Activated T-helper 1 cell treated with anti-CD3 and anti-CD28 coated beads, Interleukin-12 subunit alpha, Interleukin-12 subunit beta, Interleukin-2, Interleukin-4 antibody, amounts not matched to agents 30 ng/mL and 10 ng/mL and 1 ng/mL, durations not matched to agents 14 hours and 24 hours and 36 hours (primary cell): ENCODE results near the gene ULK4. TPM values are rescaled to one million over a fixed set of nuclear protein-coding genes. Genes with fewer than 3 reads are reported as not detected.
"Not testable (repeated sequence)": the region's sequence is repeated elsewhere in the genome, so short reads cannot be mapped to it uniquely, and the experiment has no call there.

Experiments used
- DNase-seq: peaks from one replicate; pipeline ENCODE4 v3.0.0; 2021; ENCODE audit warnings: low spot score
- H3K27ac Mint-ChIP-seq: one replicate; pipeline ENCODE4 v1.8.0; 2021; ENCODE audit warnings: mild to moderate bottlenecking, mixed read lengths
- H3K27me3 Mint-ChIP-seq: one replicate; pipeline ENCODE4 v1.8.0; 2022; ENCODE audit warnings: mild to moderate bottlenecking, moderate library complexity, mixed read lengths; ENCODE audit not compliant: insufficient read depth
- H3K36me3 Mint-ChIP-seq: one replicate; pipeline ENCODE4 v1.8.0; 2021; ENCODE audit warnings: low read depth, mixed read lengths
- H3K4me1 Mint-ChIP-seq: one replicate; pipeline ENCODE4 v1.8.0; 2021; ENCODE audit warnings: low read depth, mixed read lengths
- H3K4me3 Mint-ChIP-seq: one replicate; pipeline ENCODE4 v1.8.0; 2021; ENCODE audit warnings: mild to moderate bottlenecking, moderate library complexity, mixed read lengths
- H3K9me3 Mint-ChIP-seq: one replicate; pipeline ENCODE4 v1.8.0; 2021; ENCODE audit warnings: mixed read lengths
- intact Hi-C: fragments of 100-400 bp; cut with micrococcal nuclease; formaldehyde crosslinking; loops from one replicate; pipeline ENCODE4 v1.15.1; 2024
- total RNA-seq: library from RNA; stranded (reverse); gene quantifications from 2 replicates; pipeline ENCODE4 v1.2.3, GENCODE V29; 2022

Gene ULK4
- total RNA-seq, 1 donor from 2014 or later: 7.3 TPM

DNA sequence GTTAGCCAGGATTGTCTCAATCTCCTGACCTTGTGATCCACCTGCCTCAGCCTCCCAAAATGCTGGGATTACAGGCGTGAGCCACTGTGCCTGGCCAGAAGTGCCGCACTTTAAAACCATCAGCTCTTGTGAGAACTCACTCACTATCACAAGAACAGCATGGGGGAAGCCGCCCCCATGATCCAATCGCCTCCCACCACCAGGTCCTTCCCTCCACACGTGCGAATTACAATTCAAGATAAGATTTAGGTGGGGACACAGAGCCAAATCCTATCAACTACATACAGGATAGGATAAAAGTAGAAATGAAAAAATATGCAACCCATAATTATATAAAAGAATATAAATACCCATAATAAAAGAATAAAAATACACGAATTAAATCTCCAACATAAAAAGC, 199.0 kb downstream of the ULK4 start:
- intact Hi-C loops, H3K4me1 Mint-ChIP-seq, H3K4me3 Mint-ChIP-seq, H3K27me3 Mint-ChIP-seq, DNase-seq, H3K9me3 Mint-ChIP-seq, H3K27ac Mint-ChIP-seq, H3K36me3 Mint-ChIP-seq: not testable (repeated sequence)

DNA sequence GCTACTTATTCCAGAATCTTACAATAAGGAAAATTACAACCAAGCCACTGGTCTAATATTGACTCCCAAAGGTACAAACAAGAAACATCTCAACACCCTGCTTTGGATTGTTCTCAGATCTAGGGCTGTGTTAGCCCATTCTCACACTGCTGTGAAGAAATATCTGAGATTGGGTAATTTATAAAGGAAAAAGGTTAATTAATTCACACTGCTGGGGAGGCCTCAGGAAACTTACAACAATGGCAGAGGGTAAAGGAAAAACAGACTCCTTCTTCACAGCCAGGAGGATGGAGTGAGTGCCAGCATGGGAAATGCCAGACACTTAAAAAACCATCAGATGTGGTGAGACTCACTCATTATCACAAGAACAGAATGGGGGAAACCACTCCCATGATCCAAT, 208.3 kb downstream of the ULK4 start:
- intact Hi-C loops: no loop called here
- no peaks in the 10 kb centered on the region for H3K36me3 Mint-ChIP-seq
- H3K27ac Mint-ChIP-seq: no peak overlapping the region
- no peak overlapping the region for H3K4me3 Mint-ChIP-seq
- no peaks in the 10 kb centered on the region for H3K9me3 Mint-ChIP-seq
- no peaks in the 10 kb centered on the region for H3K27me3 Mint-ChIP-seq
- peaks cover 8% of the 10 kb centered on the region for H3K4me1 Mint-ChIP-seq
- no peak for DNase-seq

DNA sequence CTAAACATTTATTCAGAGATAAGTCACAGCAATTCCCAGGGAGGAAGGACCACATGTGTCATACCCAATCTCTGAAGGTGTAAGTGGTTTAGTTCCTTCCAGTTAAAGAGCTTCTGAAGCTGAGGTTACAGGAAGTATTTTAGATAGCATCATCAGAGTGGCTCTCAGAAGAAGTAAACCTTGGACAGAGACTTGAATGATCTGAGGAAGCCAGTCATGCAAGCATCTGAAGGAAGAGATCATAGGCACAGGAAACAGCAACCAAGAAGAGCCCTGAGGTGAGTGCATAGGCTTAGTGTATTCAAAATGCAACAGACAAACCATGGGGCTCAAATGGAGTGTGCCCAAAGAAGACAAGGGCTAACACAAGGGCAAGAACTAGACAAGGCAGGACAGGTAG, 210.3 kb downstream of the ULK4 start:
- H3K9me3 Mint-ChIP-seq: no peaks in the 10 kb centered on the region
- H3K27me3 Mint-ChIP-seq: no peaks in the 10 kb centered on the region
- no peak overlapping the region for H3K4me3 Mint-ChIP-seq
- DNase-seq: no peak
- intact Hi-C loops: no loop called here
- no peak overlapping the region for H3K27ac Mint-ChIP-seq
- H3K36me3 Mint-ChIP-seq: no peaks in the 10 kb centered on the region
- H3K4me1 Mint-ChIP-seq: peaks cover 8% of the 10 kb centered on the region

DNA sequence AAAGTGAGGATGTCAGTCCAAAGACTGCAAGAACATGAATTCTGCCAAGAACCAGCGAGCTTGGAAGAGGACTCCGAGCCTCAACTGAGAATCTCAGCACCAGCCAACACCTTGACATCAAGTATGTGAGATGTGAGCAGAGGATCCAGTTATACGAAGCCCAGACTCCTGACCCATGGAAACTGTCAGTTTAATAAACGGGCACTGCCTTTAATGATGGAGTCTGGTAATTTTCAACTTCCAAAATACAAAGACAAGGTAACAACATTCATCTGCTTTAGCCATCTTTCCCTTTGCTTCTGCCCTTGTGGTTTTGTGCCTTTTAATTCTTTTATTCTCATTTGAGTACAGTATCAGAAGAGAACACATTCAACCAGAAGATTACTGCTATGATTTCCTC, 211.9 kb downstream of the ULK4 start:
- Mint-ChIP-seq H3K9me3 (no peaks in the 10 kb centered on the region), H3K27me3 (no peaks in the 10 kb centered on the region), H3K4me3 (no peak overlapping the region), H3K36me3 (no peaks in the 10 kb centered on the region), H3K4me1 (peaks cover 8% of the 10 kb centered on the region), H3K27ac (no peak overlapping the region)
- intact Hi-C loops: no loop called here
- no peak for DNase-seq

DNA sequence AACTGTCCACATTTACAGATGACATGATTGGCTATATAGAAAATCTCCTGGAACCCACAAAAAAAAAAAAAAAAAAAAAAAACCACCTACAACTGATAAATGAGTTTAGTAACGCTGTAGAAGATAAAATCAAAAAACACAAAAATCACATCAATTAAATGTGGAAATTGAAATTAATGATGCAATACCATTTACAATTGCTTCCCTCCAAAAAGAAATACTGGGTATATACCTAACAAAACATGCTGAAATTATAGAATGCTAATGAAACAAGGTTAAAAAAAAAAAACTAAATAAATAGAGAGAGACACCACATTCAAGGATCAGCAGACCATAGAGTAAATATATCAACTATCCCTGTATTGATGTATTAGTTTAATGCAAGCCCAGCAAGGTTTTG, 215.7 kb downstream of the ULK4 start:
- Mint-ChIP-seq H3K27ac (no peak overlapping the region), H3K36me3 (no peaks in the 10 kb centered on the region), H3K4me3 (no peak overlapping the region), H3K27me3 (no peaks in the 10 kb centered on the region), H3K4me1 (peaks cover under 1% of the 10 kb centered on the region), H3K9me3 (no peaks in the 10 kb centered on the region)
- DNase-seq: no peak
- intact Hi-C loops: no loop called here

DNA sequence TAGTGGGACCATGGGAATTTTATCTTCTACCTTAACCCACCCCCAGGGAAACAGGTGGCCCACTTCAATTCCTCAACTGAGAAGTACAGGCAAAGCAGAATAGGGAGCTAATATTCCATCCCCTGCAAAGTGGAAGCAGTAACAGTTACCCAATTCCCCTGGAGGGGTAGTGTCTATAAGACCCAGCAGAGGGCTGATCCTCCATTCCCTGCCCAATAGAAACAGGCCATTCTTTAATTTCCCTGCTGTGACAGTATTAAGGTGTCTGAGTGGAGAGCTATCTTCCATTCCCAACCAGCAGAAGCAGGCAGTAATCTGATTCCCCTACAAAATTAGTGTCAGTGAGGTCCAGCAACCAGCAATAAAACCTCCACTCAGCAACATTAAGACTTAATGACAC, 219.8 kb downstream of the ULK4 start:
- no peak overlapping the region for H3K27ac Mint-ChIP-seq
- no peak overlapping the region for H3K4me3 Mint-ChIP-seq
- no peaks in the 10 kb centered on the region for H3K4me1 Mint-ChIP-seq
- DNase-seq: no peak
- no peaks in the 10 kb centered on the region for H3K27me3 Mint-ChIP-seq
- no peaks in the 10 kb centered on the region for H3K36me3 Mint-ChIP-seq
- intact Hi-C loops: no loop called here
- H3K9me3 Mint-ChIP-seq: peaks cover 9% of the 10 kb centered on the region

DNA sequence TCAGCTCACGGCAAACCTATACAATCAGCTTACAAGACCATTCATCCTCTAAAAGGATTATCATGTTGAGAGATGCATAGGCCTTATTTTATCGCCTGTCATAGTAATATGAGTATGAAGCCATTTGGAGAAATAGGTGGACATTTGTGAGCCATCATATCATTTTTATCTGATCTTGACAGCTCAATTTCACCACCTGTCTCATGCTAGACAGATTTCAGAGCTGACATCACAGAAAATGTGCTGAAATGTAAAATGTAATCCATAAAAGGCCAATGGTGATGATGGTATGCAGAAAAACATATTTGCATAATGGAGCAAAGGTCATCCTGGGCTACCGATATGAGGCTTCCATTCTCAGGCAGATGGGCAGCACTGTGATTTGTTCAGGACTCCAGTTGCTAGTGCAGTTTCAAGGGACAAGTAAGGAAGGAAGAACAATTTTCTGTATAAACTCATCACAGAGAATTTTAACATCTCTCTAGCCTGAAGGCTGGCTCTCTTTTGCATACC, 221.5 kb downstream of the ULK4 start:
- Mint-ChIP-seq H3K4me3 (no peak overlapping the region), H3K27ac (no peak overlapping the region), H3K36me3 (no peaks in the 10 kb centered on the region), H3K4me1 (no peaks in the 10 kb centered on the region), H3K9me3 (peaks cover 9% of the 10 kb centered on the region), H3K27me3 (no peaks in the 10 kb centered on the region)
- no peak for DNase-seq
- intact Hi-C loops: no loop called here

DNA sequence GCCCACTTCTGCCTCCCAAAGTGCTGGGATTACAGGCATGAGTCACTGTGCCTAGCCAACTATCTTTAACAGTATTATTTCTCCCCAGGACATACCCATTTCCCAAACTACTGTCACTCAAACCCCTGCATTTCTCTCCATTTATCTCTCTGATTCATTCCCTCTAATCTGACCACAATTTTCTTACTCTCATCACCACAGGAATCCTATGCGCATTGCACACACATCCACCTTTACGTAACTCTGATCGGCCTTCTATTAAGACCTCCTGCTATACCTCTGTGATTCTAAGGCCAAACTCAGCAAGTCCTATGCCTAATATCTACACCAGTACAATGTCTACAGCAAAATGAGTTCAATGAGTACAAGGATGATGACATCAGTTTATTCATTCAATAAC, 235.0 kb downstream of the ULK4 start:
- Mint-ChIP-seq H3K4me3 (no peak overlapping the region), H3K9me3 (peaks cover 10% of the 10 kb centered on the region), H3K27ac (no peak overlapping the region), H3K36me3 (no peaks in the 10 kb centered on the region), H3K4me1 (no peaks in the 10 kb centered on the region), H3K27me3 (peaks cover 2% of the 10 kb centered on the region)
- no peak for DNase-seq
- intact Hi-C loops: no loop called here

DNA sequence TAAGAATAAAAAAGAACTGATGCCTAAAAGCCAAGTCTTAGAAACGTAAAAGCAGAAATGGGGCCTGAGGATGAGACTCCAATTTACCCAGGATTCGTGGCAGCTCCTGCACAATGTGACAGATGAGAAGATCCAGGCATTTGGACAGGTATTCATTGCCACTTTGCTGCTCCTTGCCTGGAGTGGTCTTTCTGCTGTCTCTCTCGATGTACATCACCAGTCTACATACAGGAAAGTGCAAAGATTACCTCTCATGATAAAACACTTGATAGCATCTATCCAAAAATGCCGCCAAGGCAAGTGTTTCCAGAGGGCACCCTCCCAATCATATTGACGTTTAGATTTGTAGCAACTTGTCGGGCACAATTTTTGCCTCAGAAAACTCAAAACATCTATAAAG, 244.3 kb downstream of the ULK4 start:
- Mint-ChIP-seq H3K27ac (no peak overlapping the region), H3K4me1 (no peaks in the 10 kb centered on the region), H3K4me3 (no peak overlapping the region), H3K9me3 (no peaks in the 10 kb centered on the region), H3K36me3 (no peaks in the 10 kb centered on the region), H3K27me3 (no peaks in the 10 kb centered on the region)
- intact Hi-C loops: no loop called here
- no peak for DNase-seq

DNA sequence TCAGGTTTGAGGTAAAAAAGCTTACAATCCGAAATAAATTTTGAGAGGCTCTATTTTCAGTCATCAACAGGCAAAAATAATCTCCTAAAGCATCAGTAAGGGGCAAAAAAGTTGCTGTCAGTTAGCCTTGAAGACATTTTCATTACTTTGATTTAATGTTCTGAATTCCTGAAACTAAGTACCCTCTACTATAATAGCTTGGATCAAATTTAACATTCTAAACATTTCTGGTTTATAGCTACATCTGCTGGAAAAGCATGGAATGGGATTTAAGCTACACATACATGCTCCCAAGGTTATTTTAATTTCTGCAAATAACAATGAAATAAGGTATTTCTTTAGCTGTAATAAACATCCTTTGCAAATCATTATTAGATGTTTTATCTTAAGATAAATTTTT, 245.4 kb downstream of the ULK4 start:
- H3K36me3 Mint-ChIP-seq: no peaks in the 10 kb centered on the region
- no peak for DNase-seq
- intact Hi-C loops: no loop called here
- H3K27me3 Mint-ChIP-seq: no peaks in the 10 kb centered on the region
- H3K9me3 Mint-ChIP-seq: no peaks in the 10 kb centered on the region
- no peak overlapping the region for H3K4me3 Mint-ChIP-seq
- no peaks in the 10 kb centered on the region for H3K4me1 Mint-ChIP-seq
- H3K27ac Mint-ChIP-seq: no peak overlapping the region

DNA sequence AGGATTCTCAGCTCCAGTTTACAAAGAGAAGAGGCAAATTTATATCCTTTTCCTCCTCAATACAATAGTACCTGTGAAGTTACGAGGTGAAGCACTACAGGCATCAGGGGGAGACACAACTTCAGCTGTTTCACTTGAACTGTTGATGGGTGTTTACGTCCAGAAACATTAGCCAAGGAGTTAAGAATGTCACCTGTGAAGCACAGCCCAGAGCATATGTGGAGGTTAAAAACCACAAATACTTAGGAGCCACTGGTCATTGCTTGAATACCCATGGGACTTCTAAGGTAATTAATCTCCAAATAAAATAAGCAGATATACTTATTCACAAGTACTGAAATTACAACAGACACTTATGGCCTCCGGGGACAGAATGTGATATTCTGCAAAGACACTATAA, 246.5 kb downstream of the ULK4 start:
- no peaks in the 10 kb centered on the region for H3K9me3 Mint-ChIP-seq
- no peaks in the 10 kb centered on the region for H3K27me3 Mint-ChIP-seq
- H3K36me3 Mint-ChIP-seq: no peaks in the 10 kb centered on the region
- intact Hi-C loops: no loop called here
- H3K4me1 Mint-ChIP-seq: no peaks in the 10 kb centered on the region
- no peak overlapping the region for H3K27ac Mint-ChIP-seq
- no peak overlapping the region for H3K4me3 Mint-ChIP-seq
- DNase-seq: no peak

DNA sequence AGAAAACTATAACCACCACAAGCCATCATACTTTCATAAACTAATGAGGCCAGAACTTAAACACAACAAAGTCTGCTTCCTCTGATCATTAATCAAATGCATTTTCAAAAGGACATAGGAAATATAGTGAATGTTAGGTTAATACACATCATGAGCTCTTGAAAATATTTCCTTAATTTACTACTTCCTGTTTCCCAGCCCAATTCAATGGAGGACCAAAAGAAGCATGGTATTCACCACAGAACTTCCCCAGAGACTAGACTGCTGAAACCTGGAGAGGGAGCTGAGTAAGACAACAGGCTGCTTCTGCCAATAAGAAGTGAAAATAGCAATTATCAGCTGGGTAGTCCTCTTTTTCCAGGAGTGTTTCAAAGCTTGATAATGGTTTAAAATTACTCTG, 250.3 kb downstream of the ULK4 start:
- H3K27me3 Mint-ChIP-seq: no peaks in the 10 kb centered on the region

DNA sequence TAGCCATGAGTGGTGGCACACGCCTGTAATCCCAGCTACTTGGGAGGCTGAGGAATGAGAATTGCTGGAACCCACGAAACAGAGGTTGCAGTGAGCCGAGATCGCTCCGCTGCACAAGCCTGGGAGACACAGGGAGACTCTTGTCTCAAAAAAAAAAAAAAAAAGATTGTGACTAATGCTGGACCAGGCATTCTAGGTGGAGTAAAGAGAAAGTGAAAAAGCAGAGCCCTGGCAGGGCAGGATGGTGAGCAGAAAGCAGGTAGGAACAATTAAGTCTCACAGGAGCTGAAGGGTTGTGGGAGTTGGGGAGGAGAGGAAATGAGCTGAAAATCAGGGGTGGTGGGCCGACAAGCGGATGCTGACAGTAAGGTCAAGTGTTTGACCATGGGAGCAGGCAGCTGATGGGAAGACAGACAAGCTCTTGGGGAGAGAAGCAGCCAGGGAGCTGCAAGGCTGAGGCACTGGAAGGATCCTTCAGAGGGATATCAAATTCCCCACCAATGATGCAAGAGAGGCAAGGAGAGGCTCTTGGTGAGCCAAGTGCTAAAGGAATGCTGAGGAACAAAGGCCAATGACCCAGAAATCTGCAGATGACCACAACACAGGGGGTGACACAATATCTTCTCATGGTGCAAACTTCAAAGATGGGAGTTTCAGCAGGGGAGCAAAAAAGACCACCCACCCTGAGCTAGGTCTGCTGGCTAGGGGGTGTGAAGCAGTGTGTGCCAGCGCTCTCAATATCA, 251.1 kb downstream of the ULK4 start:
- intact Hi-C loops: no loop called here
- Mint-ChIP-seq H3K4me3 (no peak overlapping the region), H3K4me1 (no peaks in the 10 kb centered on the region), H3K27me3 (no peaks in the 10 kb centered on the region), H3K9me3 (no peaks in the 10 kb centered on the region), H3K36me3 (no peaks in the 10 kb centered on the region), H3K27ac (no peak overlapping the region)
- DNase-seq: no peak

More for the DNA sequence above, 250.3 kb downstream of the ULK4 start:
- Mint-ChIP-seq H3K4me1 (no peaks in the 10 kb centered on the region), H3K36me3 (no peaks in the 10 kb centered on the region), H3K4me3 (no peak overlapping the region), H3K27ac (no peak overlapping the region), H3K9me3 (no peaks in the 10 kb centered on the region)
- no peak for DNase-seq
- intact Hi-C loops: no loop called here

DNA sequence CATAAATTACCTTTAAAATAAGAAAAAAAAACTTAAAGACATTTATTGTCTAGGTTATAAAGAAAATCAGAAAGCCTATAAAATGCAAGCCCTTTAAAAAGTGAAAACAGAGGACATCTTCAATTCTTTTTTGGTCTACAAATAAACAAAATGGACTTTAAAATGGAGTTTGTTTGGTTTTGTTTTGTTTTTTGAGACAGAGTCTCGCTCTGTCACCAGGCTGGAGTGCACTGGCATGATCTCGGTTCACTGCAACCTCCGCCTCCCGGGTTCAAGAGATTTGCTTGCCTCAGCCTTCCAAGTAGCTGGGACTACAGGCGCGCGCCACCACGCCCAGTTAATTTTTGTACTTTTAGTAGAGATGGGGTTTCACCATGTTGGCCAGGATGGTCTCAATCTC, 252.7 kb downstream of the ULK4 start:
- intact Hi-C loops, H3K4me3 Mint-ChIP-seq, H3K4me1 Mint-ChIP-seq, H3K27me3 Mint-ChIP-seq, H3K27ac Mint-ChIP-seq, H3K36me3 Mint-ChIP-seq, H3K9me3 Mint-ChIP-seq, DNase-seq: not testable (repeated sequence)
